ENCODE data around the gene SNED1.

The SNED1 gene

GRCh38 chr2:241006412-241006811 is 8.0 kb downstream of the SNED1 start:
- no peak for DNase-seq (ENCODE audit: low read depth, low spot score)

- DNase-seq (ENCODE audit: low read depth, low spot score), result no peak
These were observed 8.7 kb downstream of the SNED1 start for GRCh38 chr2:241007111-241007510.

DNA sequence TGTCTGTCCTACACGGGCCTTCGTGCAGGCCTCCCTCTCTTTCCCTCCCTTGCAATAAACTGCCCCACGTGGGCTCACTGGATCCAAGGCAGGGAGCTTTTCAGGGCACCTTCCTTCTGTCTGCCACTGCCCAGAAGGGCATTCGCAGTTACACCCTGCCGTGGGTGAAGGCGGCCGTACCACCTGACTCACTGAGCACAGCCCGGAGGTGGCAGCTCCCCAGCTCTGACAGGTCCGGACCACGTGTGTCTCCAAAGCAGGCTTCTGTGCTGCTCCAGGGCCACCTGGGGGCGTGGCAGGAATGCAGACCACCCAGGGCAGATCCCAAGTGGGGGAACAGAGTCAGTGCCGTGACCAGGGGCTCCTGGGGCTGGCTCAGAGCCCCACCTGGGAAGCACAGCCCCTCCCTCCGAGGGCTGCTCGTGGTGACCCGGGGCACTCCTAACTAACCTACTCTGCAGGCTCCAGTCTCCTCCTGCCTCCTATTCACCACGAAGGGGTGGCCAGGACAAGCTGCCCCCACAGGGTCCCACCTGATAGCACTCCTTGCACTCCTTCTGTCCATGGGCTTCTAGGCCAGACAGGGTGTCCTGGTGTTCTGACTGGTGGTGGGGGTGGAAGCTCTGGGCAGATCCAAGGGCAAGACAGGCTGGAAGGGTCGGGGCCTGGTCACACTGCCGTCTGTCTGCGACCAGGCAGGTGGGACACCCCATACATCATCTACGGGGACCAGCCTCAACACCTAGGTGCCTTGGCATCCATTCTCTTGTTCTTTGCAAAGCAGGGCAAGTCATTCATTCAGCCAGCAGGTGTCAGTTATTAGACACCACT is 9.7 kb downstream of the SNED1 start:
- DNase-seq (ENCODE audit: low read depth, low spot score), result no peak

- no peak for DNase-seq (ENCODE audit: low read depth, low spot score)
These were observed 10.3 kb downstream of the SNED1 start for GRCh38 chr2:241008711-241009121.

DNA sequence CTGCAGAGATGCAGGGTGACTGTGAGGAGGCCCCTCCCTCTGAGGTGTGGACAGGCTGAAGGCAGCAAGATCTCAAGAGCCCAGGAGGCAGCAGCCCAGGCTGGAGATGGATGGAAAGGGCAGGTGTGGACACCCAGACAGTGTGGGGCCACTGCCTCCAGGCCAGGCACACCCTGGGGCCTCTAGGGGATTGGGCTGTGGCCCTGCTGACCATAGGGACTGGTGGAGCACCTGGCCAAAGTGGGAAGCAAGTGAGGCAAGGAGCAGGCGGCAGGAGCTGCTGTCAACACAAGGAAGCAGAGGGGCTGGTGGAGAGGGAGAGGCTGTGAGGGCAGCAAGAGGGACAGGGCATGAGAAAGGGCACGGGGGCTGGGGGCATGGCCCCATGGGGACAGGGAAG is 10.8 kb downstream of the SNED1 start:
- no peak for DNase-seq (ENCODE audit: low read depth, low spot score)

DNA sequence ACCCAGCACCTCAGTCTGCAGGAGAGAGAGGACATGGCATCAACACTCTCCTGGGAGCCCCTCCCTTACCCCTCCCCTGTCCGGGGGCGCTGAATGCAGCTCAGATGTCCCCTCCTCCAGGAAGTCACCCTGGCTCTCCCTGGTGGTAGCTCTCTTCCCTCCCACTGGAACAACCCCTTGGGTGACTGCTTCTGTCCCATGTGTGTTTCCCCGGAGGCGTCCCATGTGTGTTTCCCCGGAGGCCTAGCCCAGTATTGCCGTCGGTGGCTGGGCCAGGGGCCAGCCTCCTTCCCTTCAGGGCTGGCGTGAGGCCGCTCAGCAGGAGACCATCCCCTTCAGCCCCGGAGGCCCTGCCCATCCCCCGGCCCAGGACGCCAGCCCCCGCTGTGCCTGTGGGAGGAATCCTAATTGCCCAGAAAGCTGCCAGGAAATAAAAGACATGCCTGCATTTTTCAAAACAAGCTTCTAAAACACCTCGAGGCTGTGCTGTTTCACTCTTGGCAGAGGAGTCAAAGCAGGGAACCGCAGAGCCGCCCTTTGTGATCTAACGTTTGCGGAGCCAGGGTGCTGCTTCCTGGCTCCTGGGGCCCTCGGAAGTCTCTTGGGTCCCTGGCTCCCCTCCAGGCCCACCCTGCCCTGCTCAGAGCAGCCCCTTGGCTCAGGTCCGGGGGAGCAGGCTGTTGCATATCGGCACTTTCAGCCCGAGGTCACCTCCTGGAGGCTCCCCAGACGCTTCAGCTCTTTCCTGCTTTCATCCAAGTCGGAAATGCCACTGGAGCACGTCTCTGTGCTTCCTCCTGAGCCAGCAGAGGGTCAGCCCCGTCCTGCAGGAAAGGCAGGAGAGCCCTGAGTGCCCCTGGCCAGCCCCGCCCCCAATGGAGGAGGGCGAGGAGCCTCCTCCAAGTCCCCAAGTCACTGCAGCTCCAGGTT is 11.4 kb downstream of the SNED1 start:
- peak; percentile 66 for DNase-seq (ENCODE audit: low read depth, low spot score)

DNA sequence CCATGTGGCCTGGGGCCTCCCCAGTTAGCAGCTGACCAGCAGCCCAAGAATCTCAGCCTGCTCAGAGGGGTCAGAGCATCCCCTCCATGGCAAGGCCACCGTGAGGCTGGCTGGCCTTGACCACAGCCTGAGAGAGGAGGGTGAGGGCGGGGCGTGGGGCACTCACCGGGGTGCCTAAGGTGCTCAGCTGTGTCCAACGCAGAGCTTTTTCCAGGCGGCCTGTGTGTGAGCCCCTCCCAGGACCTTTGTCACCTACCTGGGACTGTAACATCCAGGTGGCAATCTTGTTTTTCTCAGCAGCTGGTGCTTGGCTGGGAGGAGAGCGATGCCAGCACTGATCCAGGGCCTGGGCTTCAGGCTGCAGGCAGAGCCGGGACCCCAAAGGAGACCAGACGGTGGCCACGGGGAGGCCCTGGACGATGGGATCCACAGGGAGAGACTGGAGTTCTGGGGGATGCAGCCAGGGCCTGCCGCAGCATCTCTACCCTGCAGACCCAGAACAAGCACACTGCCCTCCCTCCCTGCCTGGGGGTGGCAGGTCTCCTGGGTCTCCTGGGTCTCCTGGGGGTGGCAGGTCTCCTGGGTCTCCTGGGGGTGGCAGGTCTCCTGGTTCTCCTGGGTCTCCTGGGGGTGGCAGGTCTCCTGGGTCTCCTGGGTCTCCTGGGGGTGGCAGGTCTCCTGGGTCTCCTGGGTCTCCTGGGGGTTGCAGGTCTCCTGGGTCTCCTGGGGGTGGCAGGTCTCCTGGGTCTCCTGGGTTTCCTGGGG is 12.3 kb downstream of the SNED1 start:
- DNase-seq (ENCODE audit: low read depth, low spot score), result no peak

DNA sequence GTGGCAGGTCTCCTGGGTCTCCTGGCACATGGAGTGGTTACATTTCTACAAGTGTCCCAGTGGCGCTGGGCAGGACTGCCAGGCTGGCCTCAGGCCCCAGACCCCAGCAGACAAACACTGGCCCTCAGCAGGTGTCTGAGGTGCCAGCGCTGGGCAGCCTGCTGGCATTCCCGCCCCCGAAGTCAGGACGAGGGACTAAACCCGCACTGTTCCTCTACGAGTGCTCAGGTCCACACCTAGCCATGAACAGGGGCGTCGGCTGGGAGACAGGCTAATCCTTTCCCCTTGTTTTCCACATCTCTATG is 12.8 kb downstream of the SNED1 start:
- DNase-seq (ENCODE audit: low read depth, low spot score), result no peak

- DNase-seq (ENCODE audit: low read depth, low spot score), result no peak
These were observed 13.5 kb downstream of the SNED1 start for GRCh38 chr2:241011751-241012510.

DNA sequence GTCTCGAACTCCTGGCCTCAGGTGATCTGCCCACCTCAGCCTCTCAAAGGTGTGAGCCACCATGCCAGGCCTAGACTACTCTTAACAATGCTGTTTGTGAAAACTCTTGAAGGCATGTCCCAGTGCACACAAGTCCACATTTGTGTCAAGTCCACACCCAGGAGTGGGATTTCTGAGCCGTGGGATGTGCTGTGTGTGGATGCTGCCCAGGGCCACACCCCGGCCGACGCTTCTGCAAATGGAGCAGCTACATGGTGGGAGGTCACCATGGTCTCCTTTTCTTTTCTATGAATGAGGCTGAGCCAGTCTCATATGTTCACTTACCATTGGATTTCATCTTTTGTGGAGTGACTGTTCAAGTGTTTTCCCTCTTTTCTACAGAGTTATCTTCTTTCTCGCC is 15.8 kb downstream of the SNED1 start:
- DNase-seq (ENCODE audit: low read depth, low spot score), result no peak

DNA sequence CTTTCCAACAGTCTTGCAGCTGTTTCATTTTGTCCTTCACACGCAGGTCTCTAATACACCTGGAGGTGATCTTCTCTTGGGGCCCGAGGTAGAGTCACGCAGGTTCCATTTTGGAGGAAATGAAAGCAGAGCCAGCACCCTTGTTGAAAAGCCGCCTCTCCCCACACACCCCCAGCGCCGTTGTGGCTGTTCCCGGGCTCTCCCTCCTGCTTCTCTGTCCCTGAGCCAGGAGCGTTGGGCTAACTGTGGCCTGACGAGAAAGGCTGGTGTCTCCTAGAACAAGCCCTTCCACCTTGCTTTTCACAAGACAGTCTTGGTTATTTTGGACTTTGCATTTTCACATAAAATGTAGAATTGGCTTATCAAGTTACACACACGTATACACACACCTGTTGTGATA is 16.3 kb downstream of the SNED1 start:
- no peak for DNase-seq (ENCODE audit: low read depth, low spot score)

- no peak for DNase-seq (ENCODE audit: low read depth, low spot score)
These were observed 17.0 kb downstream of the SNED1 start for GRCh38 chr2:241015439-241015838.

GRCh38 chr2:241017228-241017940 is 19.0 kb downstream of the SNED1 start:
- DNase-seq (ENCODE audit: low read depth, low spot score), result no peak

- no peak for DNase-seq (ENCODE audit: low read depth, low spot score)
These were observed 19.9 kb downstream of the SNED1 start for GRCh38 chr2:241018051-241018891.

GRCh38 chr2:241019441-241020139 is 21.2 kb downstream of the SNED1 start:
- DNase-seq (ENCODE audit: low read depth, low spot score), result no peak

- DNase-seq (ENCODE audit: low read depth, low spot score), result no peak
These were observed 21.8 kb downstream of the SNED1 start for GRCh38 chr2:241020201-241020600.

GRCh38 chr2:241020629-241021190 is 22.3 kb downstream of the SNED1 start:
- DNase-seq (ENCODE audit: low read depth, low spot score), result no peak

DNA sequence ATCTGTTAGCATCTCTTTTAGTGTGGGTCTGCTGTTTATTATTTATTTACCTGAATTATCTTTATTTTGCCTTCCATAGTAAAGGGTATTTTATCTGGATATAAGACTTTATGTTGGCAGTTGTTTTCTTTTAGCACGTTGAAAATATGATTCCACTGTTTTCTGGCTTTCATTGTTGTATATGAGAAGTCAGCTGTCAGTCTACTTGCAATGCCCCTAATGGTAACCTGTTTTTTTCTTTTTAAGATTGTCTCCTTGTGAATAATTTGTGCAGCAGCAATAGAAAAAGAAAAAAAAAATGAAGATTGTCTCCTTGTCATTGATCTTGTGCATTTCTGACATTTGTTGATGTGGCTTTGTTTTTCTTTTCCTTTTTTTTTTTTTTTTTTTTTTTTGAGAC is 27.2 kb downstream of the SNED1 start:
- no peak for DNase-seq (ENCODE audit: low read depth, low spot score)
